Transverse colon (tissue), 4 donors: ENCODE results near the gene CFAP46. TPM values are rescaled to one million over a fixed set of nuclear protein-coding genes. Genes with fewer than 3 reads are reported as not detected.

Experiments used
- DNase-seq: peaks from one replicate; pipeline ENCODE4 v3.0.0-alpha.2; 2019
- H3K27ac ChIP-seq, 4 donors: fragments of 200-600 bp; sonication (generic); 2 replicates each; pipeline ENCODE4 v1.5.1; 2016 to 2018; ENCODE audit warnings: inconsistent platforms in 4 of 4
- H3K27me3 ChIP-seq: fragments of 200-600 bp; sonication (generic); 2 replicates; pipeline ENCODE4 v1.5.1; 2017; ENCODE audit warnings: inconsistent platforms
- H3K36me3 ChIP-seq, 4 donors: fragments of 200-600 bp; sonication (generic); 2 replicates each; pipeline ENCODE4 v1.5.1; 2017 to 2019; ENCODE audit warnings: inconsistent platforms in 4 of 4
- H3K4me1 ChIP-seq, 4 donors: fragments of 200-600 bp; sonication (generic); 2 replicates each; pipeline ENCODE4 v1.5.1; 2017 to 2020; ENCODE audit warnings: inconsistent platforms in 4 of 4
- H3K4me3 ChIP-seq, 4 donors: fragments of 200-600 bp; sonication (generic); 1 replicate in 1 of 4; 2 replicates in 3 of 4; pipeline versions ENCODE4 v1.5.1 to v1.6.1; 2017 to 2019; ENCODE audit warnings: inconsistent platforms in 4 of 4
- H3K9me3 ChIP-seq, 2 donors: fragments of 200-600 bp; sonication (generic); 2 replicates each; pipeline ENCODE4 v1.5.1; 2017 to 2019; ENCODE audit warnings: inconsistent platforms in 2 of 2
- CTCF ChIP-seq, 5 experiments: fragments of 200-600 bp in 3 of 5; fragments of 450-650 bp in 2 of 5; sonication (generic) in 3 of 5; IDR thresholded peaks; 1 replicate in 2 of 5; 2 replicates in 3 of 5; pipeline ENCODE4 v1.5.1; 2016 to 2017; ENCODE audit warnings: antibody characterized with exemption in 5 of 5, inconsistent platforms in 3 of 5, mild to moderate bottlenecking in 2 of 5, moderate library complexity in 1 of 5
- EP300 ChIP-seq: sonication (generic); formaldehyde crosslinking; IDR thresholded peaks from one replicate; pipeline ENCODE4 v1.6.1; 2017; ENCODE audit warnings: antibody characterized with exemption, low read depth
- POLR2A ChIP-seq: fragments of 450-650 bp; IDR thresholded peaks from one replicate; pipeline ENCODE4 v1.6.1; 2016; ENCODE audit warnings: antibody characterized with exemption, mild to moderate bottlenecking, moderate library complexity
- POLR2AphosphoS5 ChIP-seq, 3 donors: sonication (generic); formaldehyde crosslinking; IDR thresholded peaks; one replicate each; pipeline ENCODE4 v1.6.1; 2016; ENCODE audit warnings: antibody characterized with exemption in 3 of 3
- WGBS, 2 donors: methylation state at CpG; one replicate each; pipeline ENCODE4 v1.1.5; 2018; ENCODE audit warnings: low coverage in 1 of 2; 5-methylcytosine and 5-hydroxymethylcytosine counted together
- in situ Hi-C, 4 donors: fragments of 200-750 bp; cut with MboI; loops; one replicate each; pipeline versions ENCODE4 v1.15.0 to v1.15.1; 2017; ENCODE audit warnings: low sequenced_read_pairs in 3 of 4, low pct_ligation_motif_present in 1 of 4, low pct_unique_long_range_greater_than_20kb in 1 of 4
- intact Hi-C: fragments of 100-400 bp; cut with DNase I; formaldehyde crosslinking; loops from one replicate; pipeline ENCODE4 v1.15.1; 2023; ENCODE audit warnings: low total_unique reads
- total RNA-seq, 4 donors: library from RNA; depleted of rRNA; stranded (reverse); fragments of >200 nt; gene quantifications; one replicate each; pipeline ENCODE4 v1.1.0, GENCODE V29; 2016

CFAP46 gene
- total RNA-seq, 4 donors from 2014 or later: not detected

GRCh38 chr10:132984008-132984295, 41.6 kb upstream of the CFAP46 start:
- H3K4me3 ChIP-seq: no peak overlapping the region
- intact Hi-C loops: no loop called here
- TF ChIP-seq CTCF (IDR thresholded peaks at IDR 0.05) (no peak), POLR2A (no peak), POLR2AphosphoS5 (IDR thresholded peaks at IDR 0.05) (no peak), EP300 (no peak)
- H3K27ac ChIP-seq: no peak overlapping the region
- no peak for DNase-seq
- H3K9me3 ChIP-seq: no peaks in the 10 kb centered on the region
- in situ Hi-C loops: no loop called here
- no peaks in the 10 kb centered on the region for H3K4me1 ChIP-seq
- H3K27me3 ChIP-seq: peaks cover 11% of the 10 kb centered on the region
- H3K36me3 ChIP-seq: no peaks in the 10 kb centered on the region
- WGBS, 2 donors: 20 to 80% methylated on average over 1 to 28 of the region's 29 CpGs

GRCh38 chr10:132983252-132984007, 41.1 kb upstream of the CFAP46 start:
- H3K4me3 ChIP-seq: no peak overlapping the region
- no peaks in the 10 kb centered on the region for H3K36me3 ChIP-seq
- no peaks in the 10 kb centered on the region for H3K9me3 ChIP-seq
- DNase-seq: no peak
- no peak for TF ChIP-seq EP300
- no peak for TF ChIP-seq POLR2AphosphoS5 (IDR thresholded peaks at IDR 0.05)
- TF ChIP-seq CTCF (IDR thresholded peaks at IDR 0.05): no peak
- no peak for TF ChIP-seq POLR2A
- intact Hi-C loops: no loop called here
- WGBS, 2 donors: 87 to 96% methylated on average over 5 to 33 of the region's 42 CpGs
- in situ Hi-C loops: no loop called here
- H3K27ac ChIP-seq: no peak overlapping the region
- H3K27me3 ChIP-seq: peaks cover 11% of the 10 kb centered on the region
- no peaks in the 10 kb centered on the region for H3K4me1 ChIP-seq

- intact Hi-C loops (no loop called here), in situ Hi-C loops (no loop called here)
- TF ChIP-seq EP300 (no peak), CTCF (IDR thresholded peaks at IDR 0.05) (no peak), POLR2AphosphoS5 (IDR thresholded peaks at IDR 0.05) (no peak), POLR2A (no peak)
- Histone ChIP-seq H3K36me3 (no peaks in the 10 kb centered on the region), H3K4me3 (no peak overlapping the region), H3K27me3 (peaks cover 11% of the 10 kb centered on the region), H3K4me1 (no peaks in the 10 kb centered on the region), H3K27ac (no peak overlapping the region), H3K9me3 (no peaks in the 10 kb centered on the region)
- WGBS, 2 donors: 70 to 83% methylated on average over 9 to 29 of the region's 36 CpGs
- no peak for DNase-seq
These were observed 40.1 kb upstream of the CFAP46 start for GRCh38 chr10:132982301-132982989.

- Histone ChIP-seq H3K4me1 (no peaks in the 10 kb centered on the region), H3K9me3 (no peaks in the 10 kb centered on the region), H3K36me3 (no peaks in the 10 kb centered on the region), H3K4me3 (no peak overlapping the region), H3K27me3 (peaks cover 17% of the 10 kb centered on the region), H3K27ac (no peak overlapping the region)
- intact Hi-C loops: no loop called here
- no peak for DNase-seq
- WGBS, 2 donors: 81 to 87% methylated on average over 9 to 21 of the region's 21 CpGs
- no peak for TF ChIP-seq POLR2AphosphoS5 (IDR thresholded peaks at IDR 0.05)
- no peak for TF ChIP-seq POLR2A
- TF ChIP-seq CTCF (IDR thresholded peaks at IDR 0.05): no peak
- no peak for TF ChIP-seq EP300
- in situ Hi-C loops: no loop called here
These were observed 39.4 kb upstream of the CFAP46 start for GRCh38 chr10:132981746-132982145.
